GM12801 (cell line): ENCODE measurements around the gene CCNQ.

Experiments
- TF ChIP-seq, protein P1 (sequence below): IDR thresholded peaks from one replicate; pipeline ENCODE4 v1.5.1; 2011; ENCODE audit warnings: control low read depth; ENCODE audit not compliant: insufficient read length; ENCODE audit errors: extremely low read depth

Gene CCNQ

DNA sequence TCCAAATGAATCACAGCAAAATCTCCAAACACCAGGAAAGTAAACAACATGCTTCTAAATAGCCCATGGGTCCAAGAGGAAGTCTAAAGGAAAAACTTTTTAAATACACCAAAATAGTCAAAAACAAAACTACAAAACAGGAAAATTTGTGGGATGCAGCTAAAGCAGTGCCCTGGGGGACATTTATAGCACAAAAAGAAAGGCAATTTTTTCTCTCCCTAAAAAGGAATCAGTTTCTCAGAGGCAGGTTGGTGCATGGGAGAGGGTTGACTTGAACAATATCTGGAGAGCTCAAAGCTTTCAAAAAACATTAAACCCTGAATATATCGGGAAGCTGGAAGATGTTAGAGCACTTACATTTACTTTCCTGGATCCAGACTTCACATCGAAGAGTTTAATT is 32.4 kb upstream of the CCNQ start:
- TF ChIP-seq, protein P1, sequence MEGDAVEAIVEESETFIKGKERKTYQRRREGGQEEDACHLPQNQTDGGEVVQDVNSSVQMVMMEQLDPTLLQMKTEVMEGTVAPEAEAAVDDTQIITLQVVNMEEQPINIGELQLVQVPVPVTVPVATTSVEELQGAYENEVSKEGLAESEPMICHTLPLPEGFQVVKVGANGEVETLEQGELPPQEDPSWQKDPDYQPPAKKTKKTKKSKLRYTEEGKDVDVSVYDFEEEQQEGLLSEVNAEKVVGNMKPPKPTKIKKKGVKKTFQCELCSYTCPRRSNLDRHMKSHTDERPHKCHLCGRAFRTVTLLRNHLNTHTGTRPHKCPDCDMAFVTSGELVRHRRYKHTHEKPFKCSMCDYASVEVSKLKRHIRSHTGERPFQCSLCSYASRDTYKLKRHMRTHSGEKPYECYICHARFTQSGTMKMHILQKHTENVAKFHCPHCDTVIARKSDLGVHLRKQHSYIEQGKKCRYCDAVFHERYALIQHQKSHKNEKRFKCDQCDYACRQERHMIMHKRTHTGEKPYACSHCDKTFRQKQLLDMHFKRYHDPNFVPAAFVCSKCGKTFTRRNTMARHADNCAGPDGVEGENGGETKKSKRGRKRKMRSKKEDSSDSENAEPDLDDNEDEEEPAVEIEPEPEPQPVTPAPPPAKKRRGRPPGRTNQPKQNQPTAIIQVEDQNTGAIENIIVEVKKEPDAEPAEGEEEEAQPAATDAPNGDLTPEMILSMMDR: no peak

DNA sequence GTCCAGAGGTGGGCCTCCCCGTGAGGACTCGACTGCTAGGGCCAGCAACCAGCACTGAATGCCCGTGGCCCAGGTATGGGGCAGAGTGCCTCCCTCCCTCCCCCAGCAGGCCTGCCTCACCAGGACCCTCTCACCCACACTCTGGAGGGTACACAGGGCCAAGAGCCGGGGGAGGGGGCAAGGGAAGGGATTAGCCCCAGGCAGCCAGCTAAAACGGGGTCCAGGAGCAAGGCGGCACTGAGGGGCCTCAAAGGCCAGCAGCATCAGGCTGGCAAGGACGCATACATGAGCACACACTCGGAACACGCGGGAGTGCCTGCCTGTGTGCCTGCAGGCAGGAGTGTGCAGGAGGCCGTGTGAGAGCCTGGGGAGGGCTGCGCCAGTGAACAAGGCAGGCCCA is 29.7 kb upstream of the CCNQ start:
- TF ChIP-seq, protein P1: no peak

DNA sequence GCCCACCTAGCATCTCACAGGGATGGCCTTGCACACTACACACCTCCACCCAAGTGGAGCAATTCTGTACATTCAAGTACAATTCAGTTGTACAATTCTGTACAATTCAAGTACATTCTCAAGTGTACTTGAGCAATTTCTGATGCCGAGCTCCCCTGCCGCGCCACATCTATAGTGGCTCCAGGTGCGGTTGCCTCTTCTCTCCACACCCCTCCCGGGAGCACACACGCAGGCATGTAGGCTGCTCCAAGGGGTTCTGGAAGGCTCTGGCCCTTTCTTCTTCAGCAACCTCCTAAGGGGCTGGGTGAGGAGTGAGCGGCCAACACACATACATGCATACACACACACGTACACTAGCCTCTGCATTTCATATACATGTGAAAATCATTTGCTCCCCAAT is 29.2 kb upstream of the CCNQ start:
- TF ChIP-seq, protein P1: no peak

DNA sequence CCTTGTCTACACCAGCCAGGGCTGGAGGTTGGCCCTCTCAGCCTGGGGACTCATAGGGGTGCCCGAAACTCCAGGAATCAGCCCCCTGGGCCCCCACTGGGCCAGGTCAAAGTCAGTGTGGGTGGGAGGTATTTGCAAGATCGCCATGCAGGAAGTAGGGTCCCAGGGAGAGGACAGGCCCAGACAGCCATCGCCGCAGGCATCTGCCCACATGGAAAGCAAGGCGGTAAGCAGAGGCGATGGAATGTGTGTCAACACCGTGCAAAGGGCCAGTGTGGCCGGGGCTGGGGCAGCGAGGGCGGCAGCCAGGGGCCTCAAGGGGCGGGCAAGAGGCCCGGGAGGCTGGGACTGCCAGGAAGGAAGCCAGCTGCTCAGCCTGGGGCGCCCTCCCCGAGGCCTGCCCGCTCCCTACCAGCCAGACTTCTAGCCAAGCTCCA is 28.8 kb upstream of the CCNQ start:
- TF ChIP-seq, protein P1: no peak

DNA sequence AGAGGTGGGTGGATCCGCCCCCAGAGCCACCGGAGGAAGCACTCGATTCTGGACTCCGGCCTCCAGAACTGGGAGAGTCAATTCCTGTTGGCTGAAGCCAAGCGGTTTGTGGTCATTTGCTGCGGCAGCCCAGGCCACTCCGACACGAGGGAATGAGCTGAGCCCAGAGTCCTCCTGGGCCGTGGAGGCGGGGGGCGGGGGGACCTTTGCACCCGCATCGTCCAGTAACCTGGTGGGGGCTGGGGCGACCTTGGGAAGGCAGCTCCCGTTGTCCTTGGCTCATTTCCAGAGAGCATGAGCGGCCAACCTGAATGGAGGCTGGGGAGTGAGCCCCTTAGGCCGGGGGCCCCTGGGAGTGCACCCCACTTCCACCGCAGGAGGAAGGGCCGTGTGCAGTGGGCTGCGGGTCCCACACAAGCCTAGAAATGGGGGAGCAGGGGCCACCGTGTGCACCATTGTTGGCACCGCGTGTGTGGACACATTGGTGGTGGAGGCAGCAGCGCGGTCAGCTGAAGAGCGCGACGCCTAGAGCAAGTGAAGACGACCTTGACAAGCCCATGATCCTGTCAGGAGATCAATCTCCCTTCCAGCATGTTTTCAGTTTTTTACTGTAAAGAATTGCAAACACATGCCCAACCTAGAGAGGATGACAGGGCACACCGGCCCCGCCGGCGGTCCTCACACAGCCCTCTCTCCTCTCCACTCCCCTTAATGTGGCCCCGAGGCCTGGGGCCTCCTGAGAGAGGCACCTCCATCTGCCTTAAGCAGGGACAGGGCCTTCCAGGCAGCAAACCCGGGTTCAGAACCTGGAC is 28.1 kb upstream of the CCNQ start:
- TF ChIP-seq, protein P1: no peak

DNA sequence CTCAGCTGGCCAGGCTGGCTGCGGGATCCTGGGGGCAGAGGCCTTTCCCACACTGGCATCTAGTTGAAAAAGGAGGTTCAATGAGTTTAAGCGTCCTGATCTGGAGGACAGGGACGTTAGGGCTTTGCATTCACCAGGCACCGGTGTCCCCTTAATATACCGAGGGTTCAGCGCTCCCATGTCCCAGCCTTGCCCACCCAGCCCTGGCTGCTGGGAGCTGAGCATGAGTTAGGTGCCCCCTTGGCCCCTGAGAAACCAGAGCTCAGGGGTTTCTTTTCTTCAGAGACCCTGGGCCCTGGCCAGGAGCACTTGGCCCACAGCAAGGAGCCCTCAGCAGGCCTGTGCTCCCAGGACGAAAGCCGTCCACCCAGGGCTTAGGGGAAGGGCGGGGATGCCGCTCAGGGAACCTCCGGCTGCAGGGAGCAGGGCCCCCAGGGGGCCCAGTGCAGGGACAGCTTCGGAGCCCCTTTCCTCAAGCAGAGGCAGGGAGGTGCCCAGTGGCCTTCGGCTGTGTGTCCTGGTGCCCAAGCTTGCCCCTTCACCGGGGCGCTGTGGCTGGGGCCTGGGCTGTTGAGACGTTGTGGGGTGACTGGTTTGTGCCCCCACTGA is 27.2 kb upstream of the CCNQ start:
- TF ChIP-seq, protein P1: no peak

DNA sequence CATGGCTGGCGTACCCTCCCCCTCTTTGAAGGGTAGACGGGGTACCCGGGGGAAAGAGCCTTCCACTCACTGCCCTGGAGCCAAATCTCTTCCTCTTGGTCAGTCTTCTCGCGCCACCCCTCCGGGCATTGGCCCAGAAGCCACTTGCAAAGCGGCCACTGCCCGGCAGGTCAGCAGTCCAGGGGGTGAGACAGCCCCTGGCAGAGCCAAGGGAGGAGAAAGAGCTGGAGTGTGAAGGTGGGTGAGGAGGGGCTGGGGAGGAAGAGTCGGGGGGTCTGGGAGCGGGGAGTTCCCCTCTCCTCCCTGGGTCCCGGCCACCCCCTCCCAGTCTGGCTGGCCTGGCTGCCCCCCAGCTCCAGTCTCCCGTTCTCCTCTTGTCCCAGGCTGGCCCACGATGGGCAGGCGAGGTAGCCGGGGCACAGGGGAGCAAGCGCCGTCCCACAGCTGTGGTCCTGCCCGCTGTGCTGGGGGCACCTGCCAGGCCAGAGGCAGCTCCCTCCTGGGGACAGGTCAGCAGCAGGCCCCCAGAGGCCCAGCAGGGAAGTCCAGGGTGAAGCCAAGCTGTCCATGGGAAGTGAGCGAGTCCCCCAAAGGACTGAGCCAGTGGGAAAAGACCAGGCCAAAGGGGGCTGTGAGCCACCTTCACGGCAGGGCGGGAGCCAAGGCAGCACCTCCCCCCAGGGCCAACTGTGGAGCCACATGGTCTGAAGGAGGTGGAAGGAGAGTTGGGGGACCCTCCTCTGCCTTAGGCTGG is 26.5 kb upstream of the CCNQ start:
- TF ChIP-seq, protein P1: no peak
